Liver (tissue), 9 donors: ENCODE measurements around the gene COQ9. TPM values are rescaled to one million over a fixed set of nuclear protein-coding genes. Genes with fewer than 3 reads are reported as not detected.

Source experiments
- DNase-seq: peaks from one replicate; pipeline ENCODE4 v3.0.0-alpha.2; 2017; ENCODE audit warnings: low spot score
- H3K27ac ChIP-seq, 2 donors: one replicate each; pipeline ENCODE4 v1.7.0; 2013; ENCODE audit warnings: inconsistent platforms in 2 of 2, low read length in 2 of 2, control low read depth in 1 of 2, low read depth in 1 of 2, mild to moderate bottlenecking in 1 of 2
- H3K27me3 ChIP-seq, 4 donors: one replicate each; pipeline versions ENCODE4 v1.6.1 to v1.7.0; 2013; ENCODE audit warnings: low read length in 3 of 4, inconsistent platforms in 1 of 4, mild to moderate bottlenecking in 1 of 4, moderate library complexity in 1 of 4; ENCODE audit not compliant: control insufficient read depth in 4 of 4, insufficient read depth in 4 of 4
- H3K36me3 ChIP-seq, 4 donors: one replicate each; pipeline versions ENCODE4 v1.6.1 to v1.7.0; 2013; ENCODE audit warnings: low read length in 3 of 4, mild to moderate bottlenecking in 3 of 4, low read depth in 1 of 4, moderate library complexity in 1 of 4; ENCODE audit not compliant: control insufficient read depth in 4 of 4, insufficient read depth in 3 of 4
- H3K4me1 ChIP-seq, 4 donors: one replicate each; pipeline versions ENCODE4 v1.6.1 to v1.7.0; 2013; ENCODE audit warnings: low read length in 3 of 4, mild to moderate bottlenecking in 3 of 4, moderate library complexity in 1 of 4; ENCODE audit not compliant: control insufficient read depth in 4 of 4, insufficient read depth in 4 of 4
- H3K4me3 ChIP-seq, 3 donors: one replicate each; pipeline versions ENCODE4 v1.6.1 to v1.7.0; 2013; ENCODE audit warnings: low read length in 3 of 3, control low read depth in 1 of 3, low read depth in 1 of 3, mild to moderate bottlenecking in 1 of 3
- H3K9ac ChIP-seq, 2 donors: one replicate each; pipeline ENCODE4 v1.7.0; 2013; ENCODE audit warnings: low read length in 2 of 2, mild to moderate bottlenecking in 2 of 2, moderate library complexity in 2 of 2, control low read depth in 1 of 2, low read depth in 1 of 2
- H3K9me3 ChIP-seq, 4 donors: one replicate each; pipeline versions ENCODE4 v1.6.1 to v1.7.0; 2013; ENCODE audit warnings: low read length in 3 of 4; ENCODE audit not compliant: control insufficient read depth in 4 of 4
- EGR1 ChIP-seq, 2 donors: IDR thresholded peaks; 2 replicates each; pipeline ENCODE4 v1.6.1; 2016 to 2018; ENCODE audit warnings: antibody characterized with exemption in 2 of 2, low read depth in 2 of 2
- GABPA ChIP-seq, 2 donors: IDR thresholded peaks in 1 of 2; conservative IDR thresholded peaks in 1 of 2; 2 replicates each; pipeline ENCODE4 v1.6.1; 2016; ENCODE audit warnings: antibody characterized with exemption in 2 of 2, mild to moderate bottlenecking in 1 of 2, moderate library complexity in 1 of 2
- HNF4G ChIP-seq: IDR thresholded peaks from 2 replicates; pipeline ENCODE4 v1.6.1; 2016; ENCODE audit warnings: antibody characterized with exemption
- JUND ChIP-seq, 2 donors: IDR thresholded peaks; 2 replicates each; pipeline ENCODE4 v1.6.1; 2016; ENCODE audit warnings: antibody characterized with exemption in 2 of 2
- NR2F2 ChIP-seq: IDR thresholded peaks from 2 replicates; pipeline ENCODE4 v1.6.1; 2016; ENCODE audit warnings: antibody characterized with exemption
- RAD21 ChIP-seq, 2 donors: IDR thresholded peaks; 2 replicates each; pipeline ENCODE4 v1.6.1; 2016; ENCODE audit warnings: antibody characterized with exemption in 2 of 2, mild to moderate bottlenecking in 2 of 2
- RXRA ChIP-seq, 2 donors: IDR thresholded peaks; 2 replicates each; pipeline ENCODE4 v1.6.1; 2017 to 2018; ENCODE audit warnings: antibody characterized with exemption in 2 of 2, mild to moderate bottlenecking in 1 of 2
- SP1 ChIP-seq: IDR thresholded peaks from 2 replicates; pipeline ENCODE4 v1.6.1; 2018; ENCODE audit warnings: antibody characterized with exemption, mild to moderate bottlenecking
- TAF1 ChIP-seq: conservative IDR thresholded peaks from 2 replicates; pipeline ENCODE4 v1.6.1; 2016; ENCODE audit warnings: antibody characterized with exemption, mild to moderate bottlenecking
- YY1 ChIP-seq: IDR thresholded peaks from 2 replicates; pipeline ENCODE4 v1.6.1; 2016; ENCODE audit warnings: antibody characterized with exemption, mild to moderate bottlenecking
- WGBS: extraction: QIAGEN DNeasy Blood & Tissue Kit; methylation state at CpG from one replicate; pipeline ENCODE4 v1.1.7; 2013; 5-methylcytosine and 5-hydroxymethylcytosine counted together
- polyA plus RNA-seq, 2 donors: library from polyadenylated mRNA; stranded (reverse) in 1 of 2; unstranded in 1 of 2; fragments of 200-250 nt in 1 of 2; fragments of >200 nt in 1 of 2; fragmentation: Nextera tagmentation in 1 of 2; extraction: Ambion mirVana in 1 of 2; gene quantifications; one replicate each; pipeline versions ENCODE4 v1.2.1 to v1.2.3, GENCODE V29; 2013 to 2015
- total RNA-seq, 2 donors: library from RNA; depleted of rRNA; stranded (reverse); fragments of >200 nt; gene quantifications; one replicate each; pipeline ENCODE4 v1.2.3, GENCODE V29; 2014
- TF ChIP-seq, protein P1 (sequence below): fragments of 150-350 bp; IDR thresholded peaks from 2 replicates; pipeline ENCODE4 v1.5.1; 2017; ENCODE audit warnings: improper control_type of control experiment, low read depth, low read length; ENCODE audit not compliant: missing input control
- TF ChIP-seq, protein P2 (sequence below): IDR thresholded peaks from 2 replicates; pipeline ENCODE4 v1.6.1; 2016; ENCODE audit warnings: antibody characterized with exemption
- donor health status: healthy.
- donor health status: healthy.
- donor health status: healthy.
- donor health status: healthy.
- donor health status: healthy.

COQ9 gene
- total and polyA plus RNA-seq, 4 donors: 21.0 to 81.5 (median 58.0) TPM

- no peak for DNase-seq
- Histone ChIP-seq H3K27ac (no peak overlapping the region), H3K27me3 (no peaks in the 10 kb centered on the region), H3K4me1 (peaks cover 0 to 16% (median 9%) of the 10 kb centered on the region in 4 donors), H3K4me3 (no peak overlapping the region), H3K36me3 (peaks cover 9 to 57% (median 48%) of the 10 kb centered on the region in 4 donors), H3K9ac (no peak overlapping the region), H3K9me3 (no peaks in the 10 kb centered on the region)
- WGBS: 96% methylated on average over 10 of the region's 10 CpGs
- TF ChIP-seq, protein P1, sequence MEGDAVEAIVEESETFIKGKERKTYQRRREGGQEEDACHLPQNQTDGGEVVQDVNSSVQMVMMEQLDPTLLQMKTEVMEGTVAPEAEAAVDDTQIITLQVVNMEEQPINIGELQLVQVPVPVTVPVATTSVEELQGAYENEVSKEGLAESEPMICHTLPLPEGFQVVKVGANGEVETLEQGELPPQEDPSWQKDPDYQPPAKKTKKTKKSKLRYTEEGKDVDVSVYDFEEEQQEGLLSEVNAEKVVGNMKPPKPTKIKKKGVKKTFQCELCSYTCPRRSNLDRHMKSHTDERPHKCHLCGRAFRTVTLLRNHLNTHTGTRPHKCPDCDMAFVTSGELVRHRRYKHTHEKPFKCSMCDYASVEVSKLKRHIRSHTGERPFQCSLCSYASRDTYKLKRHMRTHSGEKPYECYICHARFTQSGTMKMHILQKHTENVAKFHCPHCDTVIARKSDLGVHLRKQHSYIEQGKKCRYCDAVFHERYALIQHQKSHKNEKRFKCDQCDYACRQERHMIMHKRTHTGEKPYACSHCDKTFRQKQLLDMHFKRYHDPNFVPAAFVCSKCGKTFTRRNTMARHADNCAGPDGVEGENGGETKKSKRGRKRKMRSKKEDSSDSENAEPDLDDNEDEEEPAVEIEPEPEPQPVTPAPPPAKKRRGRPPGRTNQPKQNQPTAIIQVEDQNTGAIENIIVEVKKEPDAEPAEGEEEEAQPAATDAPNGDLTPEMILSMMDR: no peak
- TF ChIP-seq NR2F2 (no peak), EGR1 (IDR thresholded peaks at IDR 0.05; ENCODE audit: low read depth in 2 of 2) (no peak)
These were observed 4.7 kb downstream of the COQ9 start for GRCh38 chr16:57452021-57452420.

GRCh38 chr16:57462209-57462977 is 15.1 kb downstream of the COQ9 start, which contains the start of gene POLR2C:
TSS of gene POLR2C (plus strand) at chr16:57462679. CDS start at chr16:57462725, 46 bp downstream.
- H3K9me3 ChIP-seq: no peaks in the 10 kb centered on the region
- H3K4me3 ChIP-seq: peak within 1 kb of the TSS; percentile 87 to 99 (median 96)
- TF ChIP-seq, protein P1: peak; percentile 95
- no peak for TF ChIP-seq JUND (IDR thresholded peaks at IDR 0.05)
- peak in 1 of 2 donors; percentile 20 for TF ChIP-seq RXRA (IDR thresholded peaks at IDR 0.05)
- TF ChIP-seq GABPA (IDR thresholded peaks at IDR 0.05 in 1 of 2, conservative IDR thresholded peaks at IDR 0.05 in 1 of 2): peak; percentile 84 to 96
- peak; percentile 53 for TF ChIP-seq SP1
- peak; percentile 72 to 83 for TF ChIP-seq RAD21 (IDR thresholded peaks at IDR 0.05)
- TF ChIP-seq HNF4G: no peak
- TF ChIP-seq NR2F2: peak; percentile 28
- no peak for TF ChIP-seq EGR1 (IDR thresholded peaks at IDR 0.05; ENCODE audit: low read depth in 2 of 2)
- peak; percentile 79 for TF ChIP-seq TAF1
- peak; percentile 59 for TF ChIP-seq YY1
- TF ChIP-seq, protein P2, sequence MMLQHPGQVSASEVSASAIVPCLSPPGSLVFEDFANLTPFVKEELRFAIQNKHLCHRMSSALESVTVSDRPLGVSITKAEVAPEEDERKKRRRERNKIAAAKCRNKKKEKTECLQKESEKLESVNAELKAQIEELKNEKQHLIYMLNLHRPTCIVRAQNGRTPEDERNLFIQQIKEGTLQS: no peak
- no peaks in the 10 kb centered on the region for H3K27me3 ChIP-seq
- peaks cover 0 to 19% (median 16%) of the 10 kb centered on the region in 4 donors for H3K4me1 ChIP-seq
- peak; percentile 95 for DNase-seq
- peaks cover 13 to 57% (median 42%) of the 10 kb centered on the region in 4 donors for H3K36me3 ChIP-seq
- peak within 1 kb of the TSS; percentile 47 to 50 for H3K27ac ChIP-seq
- H3K9ac ChIP-seq: peak within 1 kb of the TSS; percentile 76 to 90
- WGBS: under 1% methylated on average over 47 of the region's 47 CpGs
